Endothelial cell of umbilical vein (primary cell): ENCODE data around the gene TACC3. TPM values are rescaled to one million over a fixed set of nuclear protein-coding genes. Genes with fewer than 3 reads are reported as not detected.

Source experiments
- BruUV-seq: library from RNA; stranded (reverse); fragments of 400-500 nt; replicated peaks from 2 replicates; lab custom pipeline; 2021; lab: Mats Ljungman, UMichigan
- CTCF ChIA-PET: fragments of 300-600, 350-600 bp; sonication (Branson Sonifier 250); formaldehyde crosslinking; loops from one replicate; lab custom pipeline; 2021; ENCODE audit warnings: antibody characterized with exemption, inconsistent platforms; lab: Charles Lee
- POLR2A ChIA-PET: fragments of 300-600, 350-600 bp; sonication (Branson Sonifier 250); formaldehyde crosslinking; loops from one replicate; lab custom pipeline; 2021; ENCODE audit warnings: antibody characterized with exemption, inconsistent platforms; lab: Charles Lee
- DNase-seq: peaks from one replicate; pipeline ENCODE4 v3.0.0-alpha.2; 2011; ENCODE audit warnings: low read depth, low spot score
- FAIRE-seq: peaks from 2 replicates; lab custom pipeline; 2011; peaks lifted over from hg19 to GRCh38; lab: Jason Lieb, UNC
- H2AFZ ChIP-seq: 2 replicates; pipeline ENCODE4 v1.6.0; 2012; ENCODE audit warnings: low read depth, low read length, control low read depth, inconsistent platforms
- H3K27ac ChIP-seq: 2 replicates; pipeline ENCODE4 v1.5.1; 2011; ENCODE audit warnings: low read depth, mild to moderate bottlenecking, control low read depth, low read length, moderate library complexity; ENCODE audit not compliant: insufficient read depth
- H3K27me3 ChIP-seq, 2 experiments: 2 replicates each; pipeline versions ENCODE4 v1.6.0 to v1.6.1; 2011; ENCODE audit warnings: low read length in 2 of 2, mixed read lengths in 1 of 2; ENCODE audit not compliant: control insufficient read depth in 2 of 2, insufficient read depth in 2 of 2
- H3K36me3 ChIP-seq, 2 experiments: 2 replicates in 1 of 2; 3 replicates in 1 of 2; pipeline ENCODE4 v1.5.1; 2011; ENCODE audit warnings: low read length in 2 of 2, mild to moderate bottlenecking in 1 of 2, moderate library complexity in 1 of 2; ENCODE audit not compliant: control insufficient read depth in 2 of 2, insufficient read depth in 2 of 2; ENCODE audit errors: extremely low read depth in 1 of 2
- H3K4me1 ChIP-seq: 3 replicates; pipeline ENCODE4 v1.5.1; 2011; ENCODE audit warnings: mild to moderate bottlenecking, low read length; ENCODE audit not compliant: control insufficient read depth, insufficient read depth; ENCODE audit errors: extremely low read depth
- H3K4me2 ChIP-seq: 2 replicates; pipeline ENCODE4 v1.6.1; 2011; ENCODE audit warnings: low read length, control low read depth, mixed read lengths; ENCODE audit not compliant: insufficient read depth
- H3K4me3 ChIP-seq, 3 experiments: fragments of 200-600 bp in 1 of 3; sonication (generic), shearing (Covaris generic) in 1 of 3; replicated peaks in 1 of 3; 2 replicates each; pipeline ENCODE4 v1.5.1; 2011 to 2016; ENCODE audit warnings: control low read depth in 3 of 3, low read length in 3 of 3, mild to moderate bottlenecking in 2 of 3, inconsistent platforms in 1 of 3, low read depth in 1 of 3, moderate library complexity in 1 of 3; ENCODE audit not compliant: insufficient read depth in 1 of 3
- H3K79me2 ChIP-seq: 2 replicates; pipeline ENCODE4 v1.6.0; 2012; ENCODE audit warnings: low read length, inconsistent platforms; ENCODE audit not compliant: control insufficient read depth, insufficient read depth
- H3K9ac ChIP-seq: replicated peaks from 2 replicates; pipeline ENCODE3; 2011; ENCODE audit warnings: low read length, control low read depth; ENCODE audit not compliant: insufficient read depth; ENCODE audit errors: extremely low read depth
- H3K9me1 ChIP-seq: replicated peaks from 3 replicates; pipeline ENCODE4 v1.6.0; 2011; ENCODE audit warnings: mild to moderate bottlenecking, low read length; ENCODE audit not compliant: control insufficient read depth, insufficient read depth; ENCODE audit errors: extremely low read depth
- H3K9me3 ChIP-seq: replicated peaks from 2 replicates; pipeline ENCODE4 v1.5.1; 2012; ENCODE audit warnings: low read length, inconsistent platforms; ENCODE audit not compliant: control insufficient read depth, insufficient read depth
- H4K20me1 ChIP-seq: replicated peaks from 2 replicates; pipeline ENCODE3; 2011; ENCODE audit warnings: mild to moderate bottlenecking, low read length; ENCODE audit not compliant: control insufficient read depth, insufficient read depth; ENCODE audit errors: extremely low read depth
- EZH2 ChIP-seq: IDR thresholded peaks from 2 replicates; pipeline ENCODE4 v1.6.1; 2012; ENCODE audit warnings: borderline replicate concordance, low read depth, mild to moderate bottlenecking, moderate library complexity, low read length, inconsistent platforms; ENCODE audit not compliant: severe bottlenecking
- FOS ChIP-seq: IDR thresholded peaks from 2 replicates; pipeline ENCODE4 v1.6.1; 2011; ENCODE audit warnings: mild to moderate bottlenecking, low read length, moderate library complexity, borderline replicate concordance; ENCODE audit not compliant: insufficient read depth
- JUN ChIP-seq: IDR thresholded peaks from 2 replicates; pipeline ENCODE4 v1.6.1; 2011; ENCODE audit warnings: borderline replicate concordance, low read depth; ENCODE audit not compliant: insufficient read length, insufficient read depth
- POLR2A ChIP-seq: IDR thresholded peaks from 2 replicates; pipeline ENCODE4 v1.6.1; 2012; ENCODE audit warnings: low read depth, mild to moderate bottlenecking, control low read depth, low read length
- dilution Hi-C: fragments of 300-500 bp; cut with MboI; formaldehyde crosslinking; loops from one replicate; pipeline ENCODE4 v1.15.0; 2019; ENCODE audit warnings: low sequenced_read_pairs; ENCODE audit not compliant: extremely low pct_ligation_motif_present
- intact Hi-C: fragments of 100-400 bp; cut with micrococcal nuclease; formaldehyde crosslinking; loops from one replicate; pipeline ENCODE4 v1.10.0; 2022
- polyA plus RNA-seq, 4 experiments: library from polyadenylated mRNA; depleted of rRNA in 3 of 4; stranded (reverse) in 3 of 4; unstranded in 1 of 4; fragments of >200 nt; gene quantifications; 2 replicates each; pipeline versions ENCODE4 v1.2.1 to v1.2.3, GENCODE V29; 2011 to 2012; ENCODE audit warnings: missing spikeins in 1 of 4
- small RNA-seq: library from RNA; depleted of rRNA; stranded (forward); fragments of <200 nt; gene quantifications from one replicate; pipeline ENCODE3, GENCODE V24; 2012; ENCODE audit warnings: low replicate concordance, low read depth; ENCODE audit not compliant: insufficient read depth, insufficient read length
- total RNA-seq: library from RNA; stranded (reverse); gene quantifications from 2 replicates; pipeline ENCODE4 v1.2.3, GENCODE V29; 2021

Gene TACC3
- total and polyA plus RNA-seq, 2 donors (not counting 3 experiments of a cell fraction or from before 2014, with no cell fraction given) = 54.5 to 135 TPM

- no peaks in the 10 kb centered on the region for H3K9me3 ChIP-seq
- peak overlapping the region in 2 of 3 experiments; percentile 22 to 39 for H3K4me3 ChIP-seq
- intact Hi-C loops = loop anchor here (5.0 kb wide), 1 partner anchor 46 kb away; no protein-coding TSS in a partner anchor
- no peaks in the 10 kb centered on the region for H4K20me1 ChIP-seq
- peaks cover 16 to 24% of the 10 kb centered on the region in 2 experiments for H3K27me3 ChIP-seq
- no peaks in the 10 kb centered on the region for H3K4me1 ChIP-seq
- DNase-seq = no peak
- BruUV-seq = no TSS peak
- peak overlapping the region; percentile 55 for H2AFZ ChIP-seq
- ChIA-PET POLR2A (no interaction called here), CTCF (interaction anchor here (1.5 to 4.6 kb wide), 5 partner anchors 15 to 45 kb away, joined by 3 to 29 read pairs (median 6); no protein-coding TSS in a partner anchor)
- no peak overlapping the region for H3K27ac ChIP-seq
- H3K79me2 ChIP-seq = no peaks in the 10 kb centered on the region
- no peak overlapping the region for H3K9ac ChIP-seq
- no peak overlapping the region for H3K4me2 ChIP-seq
- no peaks in the 10 kb centered on the region for H3K36me3 ChIP-seq
- dilution Hi-C loops = no loop called here
- no peak for FAIRE-seq
- no peak for TF ChIP-seq POLR2A
- no peaks in the 10 kb centered on the region for H3K9me1 ChIP-seq
These were observed 72.1 kb downstream of the TACC3 start for GRCh38 chr4:1793496-1793840.

- CTCF ChIA-PET = interaction anchor here (1.5 to 4.6 kb wide), 5 partner anchors 14 to 46 kb away, joined by 3 to 29 read pairs (median 5); no protein-coding TSS in a partner anchor
- H2AFZ ChIP-seq = no peak overlapping the region
These were observed 72.9 kb downstream of the TACC3 start for GRCh38 chr4:1793940-1794808.

More at GRCh38 chr4:1793940-1794808, 72.9 kb downstream of the TACC3 start:
- dilution Hi-C loops (no loop called here), intact Hi-C loops (loop anchor here (5.0 kb wide), 1 partner anchor 47 kb away; no protein-coding TSS in a partner anchor)
- H3K27ac ChIP-seq = no peak overlapping the region
- no peaks in the 10 kb centered on the region for H3K9me3 ChIP-seq
- H3K9me1 ChIP-seq = no peaks in the 10 kb centered on the region
- H3K4me1 ChIP-seq = no peaks in the 10 kb centered on the region
- H3K4me2 ChIP-seq = peak overlapping the region; percentile 21
- no peak overlapping the region for H3K9ac ChIP-seq
- no TSS peak for BruUV-seq
- no peaks in the 10 kb centered on the region for H4K20me1 ChIP-seq
- DNase-seq (peak; percentile 22), FAIRE-seq (no peak)
- no peaks in the 10 kb centered on the region for H3K79me2 ChIP-seq
- no peaks in the 10 kb centered on the region for H3K36me3 ChIP-seq
- H3K27me3 ChIP-seq = peaks cover 16 to 24% of the 10 kb centered on the region in 2 experiments
- POLR2A ChIA-PET = no interaction called here
- no peak for TF ChIP-seq JUN
- peak; percentile 99 for TF ChIP-seq EZH2
- TF ChIP-seq FOS = no peak
- peak overlapping the region in 1 of 3 experiments; percentile 39 for H3K4me3 ChIP-seq

Small RNA genes within 50 kb of the gene (small RNA-seq; reads per million reads assigned to genes)
- not detected for gene RF00019

Other genes with a start within 250 kb of the TACC3 start
- gene FAM53A, start 37.2 kb upstream of the TACC3 start, total RNA-seq = 1.3 and 1.7 TPM in 2 replicates
- 1.3 and 1.8 TPM in 2 replicates for gene FAM53A, start 37.2 kb upstream of the TACC3 start, polyA plus RNA-seq
- 62.7 and 63.1 TPM in 2 replicates for gene SLBP, start 9.2 kb upstream of the TACC3 start, total RNA-seq
- gene SLBP, start 9.2 kb upstream of the TACC3 start, polyA plus RNA-seq = 41.2 and 48.3 TPM in 2 replicates
- 23.2 and 24.8 TPM in 2 replicates for gene TMEM129, start 198 bp upstream of the TACC3 start, total RNA-seq
- gene TMEM129, start 198 bp upstream of the TACC3 start, polyA plus RNA-seq = 33.2 and 53.7 TPM in 2 replicates
- 1.2 TPM in 2 replicates for gene FGFR3, start 71.8 kb downstream of the TACC3 start, total RNA-seq
- 0.73 and 0.92 TPM in 2 replicates for gene FGFR3, start 71.8 kb downstream of the TACC3 start, polyA plus RNA-seq
- gene LETM1, start 134.6 kb downstream of the TACC3 start, total RNA-seq = 58.3 and 62.5 TPM in 2 replicates
- gene LETM1, start 134.6 kb downstream of the TACC3 start, polyA plus RNA-seq = 25.6 and 27.5 TPM in 2 replicates
- 152 and 171 TPM in 2 replicates for gene NSD2, start 149.9 kb downstream of the TACC3 start, total RNA-seq
- gene NSD2, start 149.9 kb downstream of the TACC3 start, polyA plus RNA-seq = 31.3 and 31.6 TPM in 2 replicates